GM10847 (cell line): ENCODE results near the gene CHST6.

Experiments
- POLR2A ChIP-seq: IDR thresholded peaks from 2 replicates; pipeline ENCODE4 v1.6.1; 2011; ENCODE audit not compliant: insufficient read length; ENCODE audit errors: extremely low read depth

CHST6 gene

DNA sequence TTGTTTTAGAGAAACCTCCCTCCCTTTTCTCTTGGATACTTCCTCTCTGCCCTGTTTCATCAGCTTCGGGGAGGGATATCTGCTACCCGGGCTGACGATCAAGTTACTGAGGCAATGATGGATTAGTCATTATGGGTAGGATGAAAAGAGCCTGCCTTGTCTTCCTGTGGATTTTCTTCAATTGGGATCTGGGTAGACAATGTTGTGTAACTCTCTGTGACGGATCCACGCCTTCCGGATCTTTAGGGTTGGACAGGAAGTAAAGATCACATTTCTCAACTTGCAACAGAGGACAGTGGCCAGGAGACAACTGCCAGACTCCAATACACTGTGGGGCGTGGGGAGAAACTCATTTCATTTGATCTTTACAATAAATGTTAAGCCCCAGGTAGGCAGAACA, 11.3 kb upstream of the CHST6 start:
- no peak for TF ChIP-seq POLR2A

DNA sequence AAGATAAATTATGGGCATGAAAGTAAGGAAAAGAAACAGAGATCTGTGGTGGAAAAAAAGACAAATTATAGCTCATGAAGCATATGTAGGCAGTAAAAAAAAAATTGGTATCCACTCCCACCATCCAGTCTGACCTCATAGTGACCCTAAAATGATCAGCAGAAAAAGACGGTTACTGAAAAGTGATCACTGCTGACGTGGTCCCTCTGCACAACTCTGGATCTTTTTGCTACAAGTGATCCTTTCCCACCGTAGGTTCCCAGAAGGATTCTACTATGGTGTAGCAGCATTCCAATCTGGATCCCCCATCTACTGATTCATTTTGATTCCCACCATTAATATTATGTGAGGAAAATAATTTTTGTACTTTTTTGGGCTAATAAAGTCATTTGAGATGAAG, 10.9 kb upstream of the CHST6 start:
- TF ChIP-seq POLR2A = no peak

GRCh38 chr16:75503801-75504200, 8.6 kb upstream of the CHST6 start:
- no peak for TF ChIP-seq POLR2A

- no peak for TF ChIP-seq POLR2A
Measured at GRCh38 chr16:75502916-75503605, 7.8 kb upstream of the CHST6 start.

- no peak for TF ChIP-seq POLR2A
Measured at GRCh38 chr16:75501359-75501758, 6.1 kb upstream of the CHST6 start.

DNA sequence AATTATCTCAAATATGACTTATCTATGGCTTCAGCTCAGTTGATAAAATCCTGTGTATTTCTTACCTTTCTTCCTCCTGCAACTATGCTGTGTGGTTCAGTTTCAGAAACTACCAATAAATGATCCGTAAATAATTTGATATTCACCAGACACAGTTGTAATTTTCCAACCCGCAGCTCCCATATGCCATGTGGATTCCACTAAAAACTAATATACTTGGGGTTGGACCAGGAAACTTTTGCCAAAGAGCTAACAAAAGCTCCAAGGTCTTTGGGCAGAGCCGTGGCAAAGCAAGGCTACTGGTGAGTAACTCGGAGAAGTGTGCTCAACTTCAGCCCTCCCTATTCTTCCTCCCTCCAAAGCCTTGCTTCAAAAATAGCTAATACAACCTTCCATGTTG, 2.3 kb upstream of the CHST6 start:
- no peak for TF ChIP-seq POLR2A

GRCh38 chr16:75494661-75495075, 573 bp downstream of the CHST6 start:
- TF ChIP-seq POLR2A = no peak

- no peak for TF ChIP-seq POLR2A
Measured at GRCh38 chr16:75494184-75494583, 1.1 kb downstream of the CHST6 start.

DNA sequence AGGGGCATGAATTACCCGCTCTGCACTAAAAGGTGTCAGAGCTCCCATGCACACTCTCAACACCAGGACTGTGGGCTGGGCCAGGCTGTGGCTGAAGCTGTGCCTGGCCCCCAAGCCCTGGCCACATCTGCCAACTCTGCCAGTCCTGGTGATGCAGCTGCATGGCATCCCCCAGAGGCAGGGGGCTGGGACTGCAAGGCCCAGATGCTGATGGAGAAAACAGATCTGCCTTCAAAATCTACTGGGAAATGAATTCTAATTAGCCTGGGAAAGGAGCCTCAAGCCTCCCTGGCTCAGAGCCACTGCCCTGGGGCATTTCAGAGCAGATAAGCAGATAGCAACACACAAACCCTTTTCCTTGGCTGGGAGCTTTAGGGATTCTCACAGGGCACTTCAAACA, 3.4 kb downstream of the CHST6 start:
- TF ChIP-seq POLR2A = no peak

DNA sequence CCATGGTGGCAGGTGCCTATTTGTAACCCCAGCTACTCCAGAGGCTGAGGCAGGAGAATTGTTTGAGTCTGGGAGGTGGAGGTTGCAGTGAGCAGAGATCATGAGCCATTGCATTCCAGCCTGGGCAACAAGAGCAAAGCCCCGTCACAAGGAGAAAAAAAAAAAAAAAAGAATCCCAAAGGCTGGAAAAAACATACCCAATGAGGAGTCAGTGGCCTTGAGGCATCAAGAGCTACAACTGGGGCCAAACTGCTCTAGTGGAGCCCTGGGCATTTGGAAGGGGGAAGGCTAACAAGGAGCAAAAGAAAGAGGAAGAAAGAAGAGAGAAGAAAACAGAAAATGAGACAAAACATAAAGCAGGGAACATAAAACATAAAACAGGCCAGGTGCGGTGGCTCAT, 6.9 kb downstream of the CHST6 start:
- no peak for TF ChIP-seq POLR2A

- TF ChIP-seq POLR2A = no peak
Measured at GRCh38 chr16:75486676-75487313, 8.4 kb downstream of the CHST6 start.

DNA sequence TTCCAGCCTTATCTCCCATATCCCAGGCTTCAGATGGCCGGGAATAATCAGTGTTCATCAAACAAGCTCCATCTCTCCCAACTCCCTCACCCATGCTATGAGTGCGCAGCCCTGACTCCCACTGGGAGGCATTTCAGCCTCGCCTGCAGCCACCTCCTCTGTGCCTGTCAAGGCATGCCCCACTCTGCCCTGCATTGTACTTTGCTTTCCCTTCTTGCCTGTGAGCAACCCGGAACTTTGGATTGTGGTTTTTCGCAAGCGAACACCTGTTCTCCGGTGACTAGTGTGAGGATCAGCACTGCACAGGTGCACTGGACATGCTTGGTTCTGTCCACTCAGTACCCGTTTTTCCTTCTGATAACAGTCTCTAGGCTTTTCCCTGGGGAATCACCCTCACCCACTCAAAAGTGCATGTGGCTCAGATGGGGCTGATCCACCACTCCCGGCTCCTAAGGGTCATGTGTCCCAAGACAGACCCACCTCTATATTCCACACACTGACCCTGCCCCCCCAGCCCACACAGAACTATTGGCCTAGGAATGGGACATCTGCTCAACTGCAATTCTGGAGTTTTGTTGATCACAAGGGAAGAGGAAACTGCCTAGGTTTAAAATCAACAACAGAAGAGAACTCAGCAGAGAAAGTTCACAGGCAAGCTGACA, 9.1 kb downstream of the CHST6 start:
- no peak for TF ChIP-seq POLR2A

GRCh38 chr16:75485230-75486013, 9.8 kb downstream of the CHST6 start:
- TF ChIP-seq POLR2A = no peak

- TF ChIP-seq POLR2A = no peak
Measured at GRCh38 chr16:75483222-75483621, 12.0 kb downstream of the CHST6 start.

DNA sequence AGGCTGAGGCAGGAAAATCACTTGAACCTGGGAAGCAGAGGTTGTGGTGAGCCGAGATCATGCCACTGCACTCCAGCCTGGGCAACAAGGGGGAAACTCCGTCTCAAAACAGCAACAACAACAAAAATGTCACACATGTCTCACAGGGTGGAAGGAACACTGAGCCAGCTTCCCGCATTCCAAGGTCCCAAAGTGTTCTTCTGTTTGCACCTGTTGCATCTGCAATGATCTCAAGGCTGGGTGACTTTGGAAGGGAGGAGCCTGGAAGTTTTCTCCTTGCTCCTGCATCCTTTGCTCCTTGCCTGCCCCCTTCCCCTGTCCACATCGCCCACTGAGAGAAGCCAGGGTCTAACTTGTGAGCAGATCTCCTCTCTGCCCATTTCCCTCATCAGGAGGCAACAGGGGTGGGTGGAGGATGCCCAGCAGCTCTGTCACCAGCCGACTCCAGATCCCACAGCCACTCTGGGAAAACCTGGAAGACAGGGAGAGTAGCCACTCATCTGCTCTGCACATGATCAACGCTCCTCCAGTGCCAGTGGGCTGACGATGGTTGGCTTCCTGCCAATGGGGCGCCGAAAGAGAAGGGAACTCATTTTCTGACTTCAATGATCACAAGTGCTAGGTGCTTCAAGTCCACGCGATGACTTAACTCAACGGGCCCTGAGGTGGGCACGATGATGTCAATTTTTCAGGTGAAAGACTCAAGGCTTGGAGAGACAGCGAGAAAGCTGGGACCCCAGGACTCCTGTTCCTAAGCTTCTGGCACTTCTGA, 12.6 kb downstream of the CHST6 start:
- no peak for TF ChIP-seq POLR2A
